OCI-LY7 (cell line): ENCODE data around the gene PPP3CB. TPM values are rescaled to one million over a fixed set of nuclear protein-coding genes. Genes with fewer than 3 reads are reported as not detected.

ENCODE experiments used
- BruUV-seq: library from RNA; stranded (reverse); fragments of 400-500 nt; replicated peaks from 2 replicates; lab custom pipeline; 2021; lab: Mats Ljungman, UMichigan
- CTCF ChIA-PET: fragments of 300-600 bp; sonication (Branson Sonifier 250); formaldehyde crosslinking; loops from one replicate; lab custom pipeline; 2022; ENCODE audit warnings: antibody characterized with exemption; ENCODE audit not compliant: unreplicated experiment; lab: Charles Lee
- POLR2A ChIA-PET: fragments of 300-600 bp; sonication (Branson Sonifier 250); formaldehyde crosslinking; loops from one replicate; lab custom pipeline; 2022; ENCODE audit warnings: antibody characterized with exemption; lab: Charles Lee
- DNase-seq: peaks from one replicate; pipeline ENCODE4 v3.0.0-alpha.2; 2015; ENCODE audit warnings: low spot score
- H2AFZ ChIP-seq: fragments of 200-600 bp; sonication (generic), shearing (Covaris generic); 2 replicates; pipeline ENCODE4 v1.6.1; 2014; ENCODE audit warnings: mild to moderate bottlenecking, antibody characterized with exemption, low read length, moderate library complexity
- H3K27ac ChIP-seq: fragments of 200-600 bp; sonication (generic); 2 replicates; pipeline ENCODE4 v1.5.1; 2014; ENCODE audit warnings: mixed run types, low read depth, mild to moderate bottlenecking, moderate library complexity, low read length, inconsistent platforms; ENCODE audit not compliant: poor library complexity, severe bottlenecking
- H3K36me3 ChIP-seq: fragments of 200-600 bp; sonication (generic); 2 replicates; pipeline ENCODE4 v1.6.1; 2014; ENCODE audit warnings: mild to moderate bottlenecking, antibody characterized with exemption, low read length, moderate library complexity, mixed read lengths; ENCODE audit not compliant: insufficient read depth
- H3K4me1 ChIP-seq: fragments of 200-600 bp; sonication (generic); 2 replicates; pipeline ENCODE4 v1.5.1; 2014; ENCODE audit warnings: mild to moderate bottlenecking, low read length; ENCODE audit not compliant: insufficient read depth, poor library complexity, severe bottlenecking
- H3K4me2 ChIP-seq: fragments of 200-600 bp; sonication (generic); 2 replicates; pipeline ENCODE4 v1.6.1; 2014; ENCODE audit warnings: mild to moderate bottlenecking, low read length
- H3K4me3 ChIP-seq: fragments of 200-600 bp; sonication (generic); 2 replicates; pipeline ENCODE4 v1.5.1; 2014; ENCODE audit warnings: mild to moderate bottlenecking, low read depth, low read length; ENCODE audit not compliant: poor library complexity, severe bottlenecking
- H3K79me2 ChIP-seq: fragments of 200-600 bp; sonication (generic); 2 replicates; pipeline ENCODE4 v1.6.1; 2016; ENCODE audit warnings: low read depth, mild to moderate bottlenecking, low read length, moderate library complexity, mixed read lengths; ENCODE audit not compliant: insufficient read depth
- H3K9me2 ChIP-seq: fragments of 200-600 bp; sonication (generic); 2 replicates; pipeline ENCODE4 v1.6.1; 2016; ENCODE audit warnings: mild to moderate bottlenecking, low read length, mixed read lengths; ENCODE audit not compliant: insufficient read depth
- H3K9me3 ChIP-seq: fragments of 200-600 bp; sonication (generic); 2 replicates; pipeline ENCODE4 v1.6.1; 2014; ENCODE audit warnings: mild to moderate bottlenecking, mixed run types, low read length, mixed read lengths
- H4K20me1 ChIP-seq: fragments of 200-600 bp; sonication (generic); 2 replicates; pipeline ENCODE4 v1.6.1; 2014; ENCODE audit warnings: mild to moderate bottlenecking, antibody characterized with exemption, low read length, moderate library complexity, mixed read lengths; ENCODE audit not compliant: insufficient read depth
- CTCF ChIP-seq: fragments of 200-600 bp; sonication (generic); conservative IDR thresholded peaks from 2 replicates; pipeline ENCODE4 v1.5.1; 2014; ENCODE audit warnings: mild to moderate bottlenecking, antibody characterized with exemption, low read length, moderate library complexity, mixed read lengths
- EZH2phosphoT487 ChIP-seq: fragments of 200-600 bp; sonication (generic); IDR thresholded peaks from 2 replicates; pipeline ENCODE4 v1.6.1; 2018; ENCODE audit warnings: low read depth, borderline replicate concordance, mild to moderate bottlenecking, mixed run types, antibody characterized with exemption, low read length, moderate library complexity, mixed read lengths
- intact Hi-C: fragments of 100-400 bp; cut with micrococcal nuclease; formaldehyde crosslinking; loops from one replicate; pipeline ENCODE4 v1.10.0; 2022; ENCODE audit not compliant: unreplicated experiment
- total RNA-seq, 2 experiments: library from RNA; depleted of rRNA in 1 of 2; stranded (reverse); fragments of >200 nt in 1 of 2; shearing (Covaris generic) in 1 of 2; gene quantifications; 2 replicates each; pipeline ENCODE4 v1.2.3, GENCODE V29; 2014 to 2022

Gene PPP3CB
- total RNA-seq, 2 experiments from 2014 or later: 18.6 to 43.1 TPM

- no TSS peak for BruUV-seq
- no peak overlapping the region for H2AFZ ChIP-seq
- ChIA-PET CTCF (no interaction called here), POLR2A (interaction anchor here (0.6 to 0.9 kb wide), 2 partner anchors 18 to 546 kb away, joined by 3 read pairs; no protein-coding TSS in a partner anchor)
- H4K20me1 ChIP-seq: no peaks in the 10 kb centered on the region
- H3K9me2 ChIP-seq: no peaks in the 10 kb centered on the region
- H3K4me1 ChIP-seq: no peaks in the 10 kb centered on the region
- H3K36me3 ChIP-seq: peaks cover 46% of the 10 kb centered on the region
- no peak overlapping the region for H3K4me2 ChIP-seq
- H3K4me3 ChIP-seq: no peak overlapping the region
- TF ChIP-seq EZH2phosphoT487 (no peak), CTCF (no peak)
- no peak for DNase-seq
- H3K79me2 ChIP-seq: no peaks in the 10 kb centered on the region
- H3K27ac ChIP-seq: no peak overlapping the region
- intact Hi-C loops: no loop called here
- H3K9me3 ChIP-seq: no peaks in the 10 kb centered on the region
Observed at GRCh38 chr10:73449113-73449512, 46.7 kb downstream of the PPP3CB start.

GRCh38 chr10:73448384-73448783, 47.4 kb downstream of the PPP3CB start:
- BruUV-seq: no TSS peak
- DNase-seq: no peak
- TF ChIP-seq EZH2phosphoT487: no peak
- no peak for TF ChIP-seq CTCF
- Histone ChIP-seq H4K20me1 (no peaks in the 10 kb centered on the region), H3K36me3 (peaks cover 43% of the 10 kb centered on the region), H2AFZ (no peak overlapping the region), H3K4me1 (no peaks in the 10 kb centered on the region), H3K27ac (no peak overlapping the region), H3K4me2 (no peak overlapping the region), H3K9me3 (no peaks in the 10 kb centered on the region), H3K79me2 (no peaks in the 10 kb centered on the region), H3K4me3 (no peak overlapping the region), H3K9me2 (no peaks in the 10 kb centered on the region)
- ChIA-PET POLR2A (interaction anchor here (0.7 kb wide), 1 partner anchor 1058 kb away, joined by 5 read pairs; no protein-coding TSS in a partner anchor), CTCF (no interaction called here)
- intact Hi-C loops: no loop called here

- TF ChIP-seq EZH2phosphoT487 (no peak), CTCF (no peak)
- Histone ChIP-seq H3K9me2 (no peaks in the 10 kb centered on the region), H3K9me3 (no peaks in the 10 kb centered on the region), H2AFZ (no peak overlapping the region), H3K4me2 (no peak overlapping the region), H3K36me3 (peaks cover 32% of the 10 kb centered on the region), H3K79me2 (no peaks in the 10 kb centered on the region), H3K4me3 (no peak overlapping the region), H3K4me1 (no peaks in the 10 kb centered on the region), H4K20me1 (no peaks in the 10 kb centered on the region), H3K27ac (no peak overlapping the region)
- no peak for DNase-seq
- POLR2A ChIA-PET: interaction anchor here (0.5 kb wide), 1 partner anchor 11 kb away, joined by 5 read pairs; no protein-coding TSS in a partner anchor
- CTCF ChIA-PET: no interaction called here
- no TSS peak for BruUV-seq
- intact Hi-C loops: no loop called here
Observed at GRCh38 chr10:73446926-73447325, 48.9 kb downstream of the PPP3CB start.
